K562 (cell line): ENCODE data around the gene MGAT4B. TPM values are rescaled to one million over a fixed set of nuclear protein-coding genes. Genes with fewer than 3 reads are reported as not detected.
A peak's percentile ranks its signal among the peaks of the same experiment; 100 is the strongest.

Experiments
- C11orf30 ChIP-seq: fragments of 450-650 bp; IDR thresholded peaks from 2 replicates; pipeline ENCODE4 v1.6.1; 2016; ENCODE audit warnings: low read depth, mild to moderate bottlenecking
- CCNT2 ChIP-seq: IDR thresholded peaks from 2 replicates; pipeline ENCODE4 v1.6.1; 2011; ENCODE audit warnings: borderline replicate concordance, low read depth, mild to moderate bottlenecking, moderate library complexity, mixed read lengths, low read length; ENCODE audit not compliant: insufficient read length; ENCODE audit errors: extremely low read depth
- E2F1 ChIP-seq: sonication (generic); formaldehyde crosslinking; IDR thresholded peaks from 2 replicates; pipeline ENCODE4 v1.8.1; 2023; ENCODE audit warnings: mild to moderate bottlenecking, missing genetic modification reagents, moderate library complexity
- E2F4 ChIP-seq: sonication (generic); formaldehyde crosslinking; IDR thresholded peaks from 2 replicates; pipeline ENCODE4 v1.8.0; 2022; ENCODE audit warnings: mild to moderate bottlenecking, low read depth, missing genetic modification reagents
- ERF ChIP-seq: fragments of 450-650 bp; formaldehyde crosslinking; IDR thresholded peaks from 2 replicates; pipeline ENCODE4 v1.4.0; 2020; ENCODE audit warnings: mild to moderate bottlenecking, mixed read lengths
- ESRRA ChIP-seq: fragments of 450-650 bp; IDR thresholded peaks from 2 replicates; pipeline ENCODE4 v1.6.1; 2014; ENCODE audit warnings: low read depth, mild to moderate bottlenecking, moderate library complexity, borderline replicate concordance
- ETS2 ChIP-seq: IDR thresholded peaks from 2 replicates; pipeline ENCODE4 v1.6.1; 2016; ENCODE audit warnings: borderline replicate concordance, missing genetic modification characterization, mild to moderate bottlenecking, moderate library complexity, missing compliant biosample characterization; ENCODE audit not compliant: poor library complexity, severe bottlenecking
- FIP1L1 ChIP-seq: fragments of 200-400 bp; formaldehyde crosslinking; IDR thresholded peaks from 2 replicates; pipeline ENCODE4 v1.6.1; 2018; ENCODE audit warnings: mild to moderate bottlenecking, low read depth, low read length; ENCODE audit not compliant: poor library complexity, severe bottlenecking
- FOXK2 ChIP-seq, 2 experiments: fragments of 450-650 bp; IDR thresholded peaks in 1 of 2; conservative IDR thresholded peaks in 1 of 2; 2 replicates each; pipeline ENCODE4 v1.6.1; 2016; ENCODE audit warnings: low read depth in 2 of 2, mild to moderate bottlenecking in 1 of 2
- GATAD2B ChIP-seq: fragments of 450-650 bp; IDR thresholded peaks from 2 replicates; pipeline ENCODE4 v1.6.1; 2017; ENCODE audit warnings: mild to moderate bottlenecking, borderline replicate concordance
- HDAC8 ChIP-seq: fragments of 450-650 bp; IDR thresholded peaks from 2 replicates; pipeline ENCODE4 v1.6.1; 2016; ENCODE audit warnings: mild to moderate bottlenecking, missing genetic modification characterization, moderate library complexity, missing compliant biosample characterization
- MXD1 ChIP-seq: fragments of 250-450 bp; sonication (Bioruptor Pico); IDR thresholded peaks from 2 replicates; pipeline ENCODE4 v1.8.0; 2021; ENCODE audit warnings: borderline replicate concordance, mild to moderate bottlenecking, moderate library complexity; ENCODE audit not compliant: poor library complexity, severe bottlenecking
- NEUROD1 ChIP-seq: fragments of 150-350 bp; IDR thresholded peaks from 2 replicates; pipeline ENCODE4 v1.6.1; 2014; ENCODE audit warnings: borderline replicate concordance, low read length, low read depth; ENCODE audit not compliant: partially characterized antibody
- NFIC ChIP-seq: fragments of 450-650 bp; IDR thresholded peaks from 2 replicates; pipeline ENCODE4 v1.6.1; 2017; ENCODE audit warnings: mild to moderate bottlenecking, inconsistent platforms
- NFIX ChIP-seq: fragments of 250-450 bp; sonication (Bioruptor Pico); IDR thresholded peaks from 2 replicates; pipeline ENCODE4 v1.4.0; 2020; ENCODE audit warnings: low read depth, mild to moderate bottlenecking, moderate library complexity
- POU5F1 ChIP-seq: fragments of 150-350 bp; IDR thresholded peaks from 2 replicates; pipeline ENCODE4 v1.6.1; 2014; ENCODE audit warnings: borderline replicate concordance, low read length, low read depth, mild to moderate bottlenecking; ENCODE audit not compliant: partially characterized antibody
- RNF2 ChIP-seq: sonication (generic); IDR thresholded peaks from 2 replicates; pipeline ENCODE4 v1.6.1; 2016
- RUNX1 ChIP-seq: sonication (generic); IDR thresholded peaks from 2 replicates; pipeline ENCODE4 v1.6.1; 2016; ENCODE audit warnings: antibody characterized with exemption, low read depth
- SIN3A ChIP-seq, 2 experiments: fragments of 150-350 bp in 1 of 2; IDR thresholded peaks; 2 replicates each; pipeline ENCODE4 v1.6.1; 2011 to 2016; ENCODE audit warnings: borderline replicate concordance in 2 of 2, low read depth in 2 of 2, low read length in 2 of 2, mild to moderate bottlenecking in 2 of 2, moderate library complexity in 2 of 2; ENCODE audit not compliant: control insufficient read depth in 1 of 2
- SRSF3 ChIP-seq: fragments of 200-400 bp; formaldehyde crosslinking; IDR thresholded peaks from 2 replicates; pipeline ENCODE4 v1.6.1; 2016; ENCODE audit warnings: mild to moderate bottlenecking, low read length, moderate library complexity; ENCODE audit not compliant: insufficient read depth
- TOE1 ChIP-seq, 2 experiments: fragments of 450-650 bp in 1 of 2; sonication (generic) in 1 of 2; formaldehyde crosslinking in 1 of 2; IDR thresholded peaks; 2 replicates each; pipeline versions ENCODE4 v1.7.1 to v1.8.0; 2016 to 2022; ENCODE audit warnings: borderline replicate concordance in 2 of 2, mild to moderate bottlenecking in 2 of 2, antibody characterized with exemption in 1 of 2, inconsistent platforms in 1 of 2, low read depth in 1 of 2, missing genetic modification reagents in 1 of 2, moderate library complexity in 1 of 2
- ZFX ChIP-seq: sonication (generic); formaldehyde crosslinking; IDR thresholded peaks from 2 replicates; pipeline ENCODE4 v1.8.0; 2022; ENCODE audit warnings: mild to moderate bottlenecking, missing genetic modification reagents, moderate library complexity
- ZNF830 ChIP-seq: fragments of 250-450 bp; sonication (Bioruptor Pico); IDR thresholded peaks from 2 replicates; pipeline ENCODE4 v1.5.0; 2021; ENCODE audit warnings: mild to moderate bottlenecking
- ZSCAN29 ChIP-seq: fragments of 450-650 bp; IDR thresholded peaks from 2 replicates; pipeline ENCODE4 v1.6.1; 2017
- polyA plus RNA-seq, 8 experiments: library from polyadenylated mRNA; depleted of rRNA in 4 of 8; stranded (reverse) in 5 of 8; unstranded in 3 of 8; fragments of >200 nt; fragmentation: Nextera tagmentation in 2 of 8; fragmentation: Illumina TruSeq in 1 of 8; extraction: Ambion mirVana in 2 of 8; extraction: Trizol in 1 of 8; gene quantifications; 2 replicates each; pipeline versions ENCODE4 v1.2.1 to v1.2.3, GENCODE V29; 2011 to 2014; ENCODE audit warnings: inconsistent platforms in 1 of 8, missing spikeins in 1 of 8
- total RNA-seq, 7 experiments: library from RNA; depleted of rRNA in 6 of 7; stranded (reverse); fragments of >200 nt in 6 of 7; fragmentation: Illumina TruSeq in 2 of 7; extraction: Trizol in 2 of 7; gene quantifications; 2 replicates each; pipeline versions ENCODE4 v1.2.1 to v1.2.3, GENCODE V29; 2011 to 2021; ENCODE audit warnings: low replicate concordance in 1 of 7

MGAT4B gene
- total and polyA plus RNA-seq, 9 of the 15 experiments (the other 6 are each of a cell fraction or from before 2014, with no cell fraction given), result 0.34 to 133 (median 75.4) TPM

- peak; percentile 96 for TF ChIP-seq TOE1 (IDR thresholded peaks at IDR 0.05; ENCODE audit: borderline replicate concordance)
- TF ChIP-seq TOE1 (CRISPR knock-in tag; IDR thresholded peaks at IDR 0.05; ENCODE audit: borderline replicate concordance, low read depth), result no peak
- TF ChIP-seq ZFX (CRISPR knock-in tag), result peak; percentile 92
- TF ChIP-seq ESRRA, result peak; percentile 74
- no peak for TF ChIP-seq RUNX1
- TF ChIP-seq E2F1 (CRISPR knock-in tag), result 0 out of 2 replicates have a peak, but pooled peaks have one; percentile 43
- TF ChIP-seq HDAC8 (tag), result 0 out of 2 replicates have a peak, but pooled peaks have one; percentile 11
- TF ChIP-seq GATAD2B, result peak; percentile 83; the same call in 1 of the 2 replicates
- no peak for TF ChIP-seq MXD1 (CRISPR knock-in tag)
- peak; percentile 78; the same call in 1 of the 2 replicates for TF ChIP-seq ERF (CRISPR knock-in tag)
- peak; percentile 11; the same call in 1 of the 2 replicates for TF ChIP-seq ZNF830 (CRISPR knock-in tag)
- TF ChIP-seq ZSCAN29, result no peak
- TF ChIP-seq C11orf30, result peak; percentile 55
- peak; percentile 68 to 79; a peak in 1 of 4 replicates for TF ChIP-seq SIN3A (IDR thresholded peaks at IDR 0.05; ENCODE audit: borderline replicate concordance in 2 of 2, control insufficient read depth in 1 of 2, low read depth in 2 of 2, low read length in 2 of 2)
- TF ChIP-seq RNF2, result peak; percentile 94
- TF ChIP-seq E2F4, result no peak
- TF ChIP-seq POU5F1, result peak; percentile 37
- TF ChIP-seq NFIX (CRISPR knock-in tag), result no peak
- peak; percentile 93 for TF ChIP-seq NEUROD1
- TF ChIP-seq ETS2 (tag), result no peak
- peak; percentile 98 to 99 for TF ChIP-seq FOXK2 (conservative IDR thresholded peaks at IDR 0.05 in 1 of 2, IDR thresholded peaks at IDR 0.05 in 1 of 2; ENCODE audit: low read depth in 2 of 2)
- peak; percentile 73 for TF ChIP-seq FIP1L1
- TF ChIP-seq SRSF3, result no peak
- peak; percentile 27; the same call in 1 of the 2 replicates for TF ChIP-seq NFIC
- TF ChIP-seq CCNT2, result peak; percentile 99
These were observed 12.2 kb upstream of the MGAT4B start (continued) for GRCh38 chr5:179818746-179819295.
